ENCODE results near the gene ZMYND12. TPM values are rescaled to one million over a fixed set of nuclear protein-coding genes. Genes with fewer than 3 reads are reported as not detected.

The ZMYND12 gene
- total and polyA plus RNA-seq, 2 donors (not counting 3 experiments of a cell fraction or from before 2014, with no cell fraction given), result 0.33 to 0.40 TPM

- no peak overlapping the region for H3K9ac ChIP-seq (replicated peaks; ENCODE audit: extremely low read depth, insufficient read depth, low read length)
- peak in 1 of 2 donors; percentile 16 for TF ChIP-seq CTCF (IDR thresholded peaks at IDR 0.05; ENCODE audit: extremely low read depth in 1 of 2, insufficient read depth in 1 of 2, low read depth in 1 of 2, low read length in 2 of 2)
- no peak for TF ChIP-seq POLR2AphosphoS5 (IDR thresholded peaks at IDR 0.05; ENCODE audit: insufficient read depth, low read depth, low read length)
- peaks cover 4 to 12% of the 10 kb centered on the region in 2 experiments for H3K27me3 ChIP-seq (ENCODE audit: control insufficient read depth in 2 of 2, insufficient read depth in 2 of 2, low read length in 2 of 2)
- no peaks in the 10 kb centered on the region for H4K20me1 ChIP-seq (replicated peaks; ENCODE audit: control insufficient read depth, extremely low read depth, insufficient read depth, low read length)
- ChIA-PET CTCF (interaction anchor here (1.0 to 1.4 kb wide), 7 partner anchors 9 to 256 kb away, joined by 3 to 8 read pairs (median 3); partner anchors contain the start of gene PPCS), POLR2A (no interaction called here)
- DNase-seq (ENCODE audit: low read depth, low spot score) (no peak), FAIRE-seq (no peak)
- no peak overlapping the region for H3K27ac ChIP-seq (ENCODE audit: insufficient read depth, low read depth, low read length)
- H3K4me1 ChIP-seq (ENCODE audit: control insufficient read depth, extremely low read depth, insufficient read depth, low read length), result no peaks in the 10 kb centered on the region
- H3K4me3 ChIP-seq (replicated peaks in 1 of 3; ENCODE audit: insufficient read depth in 1 of 3, low read depth in 1 of 3, low read length in 3 of 3), result no peak overlapping the region
- no peak overlapping the region for H3K4me2 ChIP-seq (ENCODE audit: insufficient read depth, low read length)
- H3K9me3 ChIP-seq (replicated peaks; ENCODE audit: control insufficient read depth, insufficient read depth, low read length), result no peaks in the 10 kb centered on the region
- no peaks in the 10 kb centered on the region for H3K36me3 ChIP-seq (ENCODE audit: control insufficient read depth in 2 of 2, extremely low read depth in 1 of 2, insufficient read depth in 2 of 2, low read length in 2 of 2)
- no TSS peak for BruUV-seq (replicated peaks)
- H3K79me2 ChIP-seq (ENCODE audit: control insufficient read depth, insufficient read depth, low read length), result no peaks in the 10 kb centered on the region
- intact Hi-C loops (cut with micrococcal nuclease), result loop anchor here (2.0 kb wide), 1 partner anchor 59 kb away; the partner anchor contains the start of gene CCDC30
- no peak overlapping the region for H2AFZ ChIP-seq (ENCODE audit: low read depth, low read length)
- dilution Hi-C loops (cut with MboI; ENCODE audit: extremely low pct_ligation_motif_present, low sequenced_read_pairs), result no loop called here
- H3K9me1 ChIP-seq (replicated peaks; ENCODE audit: control insufficient read depth, extremely low read depth, insufficient read depth, low read length), result no peaks in the 10 kb centered on the region
These were observed 51.9 kb downstream of the ZMYND12 start for GRCh38 chr1:42403880-42404400.

DNA sequence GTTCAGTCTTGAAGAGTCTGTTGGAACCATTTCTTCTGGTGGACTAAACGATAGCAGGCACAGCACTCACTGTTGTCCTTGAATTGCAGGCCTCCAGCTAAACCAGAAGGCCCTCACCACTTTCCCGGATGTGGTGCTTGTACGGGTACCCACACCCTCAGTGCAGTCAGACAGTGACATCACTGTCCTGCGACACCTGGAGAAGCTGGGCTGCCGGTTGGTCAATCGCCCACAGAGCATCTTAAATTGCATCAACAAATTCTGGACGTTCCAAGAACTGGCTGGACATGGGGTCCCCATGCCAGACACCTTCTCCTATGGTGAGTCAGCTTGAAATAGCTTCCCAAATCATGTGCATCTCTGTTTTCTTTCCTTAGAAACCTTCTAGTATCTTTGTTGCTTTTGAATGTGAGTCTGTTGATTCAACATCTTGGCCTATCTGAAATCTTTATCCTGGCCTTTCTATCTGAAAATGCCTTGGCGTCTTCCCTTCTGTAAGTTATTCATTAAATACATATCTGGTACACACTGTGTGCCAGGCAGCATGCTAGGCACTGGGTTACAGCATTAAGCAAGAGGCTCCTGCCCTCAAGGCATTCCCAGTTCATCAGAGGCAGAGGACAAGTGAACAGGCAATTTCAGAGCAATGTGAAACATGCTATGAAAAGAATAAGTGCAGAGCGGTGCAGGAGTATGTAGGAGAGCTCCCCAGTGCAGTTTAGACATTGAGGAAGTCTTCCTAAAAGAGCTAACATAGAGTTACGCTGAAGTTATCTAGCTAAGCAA is 56.3 kb downstream of the ZMYND12 start:
- H3K27me3 ChIP-seq (ENCODE audit: control insufficient read depth in 2 of 2, insufficient read depth in 2 of 2, low read length in 2 of 2), result peaks cover 7 to 8% of the 10 kb centered on the region in 2 experiments

More for the DNA sequence above, 56.3 kb downstream of the ZMYND12 start:
- no peaks in the 10 kb centered on the region for H3K36me3 ChIP-seq (ENCODE audit: control insufficient read depth in 2 of 2, extremely low read depth in 1 of 2, insufficient read depth in 2 of 2, low read length in 2 of 2)
- H3K79me2 ChIP-seq (ENCODE audit: control insufficient read depth, insufficient read depth, low read length), result no peaks in the 10 kb centered on the region
- H3K27ac ChIP-seq (ENCODE audit: insufficient read depth, low read depth, low read length), result no peak overlapping the region
- H3K9me1 ChIP-seq (replicated peaks; ENCODE audit: control insufficient read depth, extremely low read depth, insufficient read depth, low read length), result no peaks in the 10 kb centered on the region
- POLR2A ChIA-PET, result no interaction called here
- DNase-seq (ENCODE audit: low read depth, low spot score) (no peak), FAIRE-seq (no peak)
- dilution Hi-C loops (cut with MboI; ENCODE audit: extremely low pct_ligation_motif_present, low sequenced_read_pairs) (no loop called here), intact Hi-C loops (cut with micrococcal nuclease) (no loop called here)
- H3K4me2 ChIP-seq (ENCODE audit: insufficient read depth, low read length), result no peak overlapping the region
- H3K9me3 ChIP-seq (replicated peaks; ENCODE audit: control insufficient read depth, insufficient read depth, low read length), result no peaks in the 10 kb centered on the region
- TF ChIP-seq CTCF (IDR thresholded peaks at IDR 0.05; ENCODE audit: extremely low read depth in 1 of 2, insufficient read depth in 1 of 2, low read depth in 1 of 2, low read length in 2 of 2) (no peak), POLR2A (IDR thresholded peaks at IDR 0.05; ENCODE audit: low read depth, low read length) (no peak), JUN (IDR thresholded peaks at IDR 0.05; ENCODE audit: borderline replicate concordance, insufficient read depth, insufficient read length, low read depth) (no peak), MYC (IDR thresholded peaks at IDR 0.05; ENCODE audit: low read depth, low read length) (no peak)
- TF ChIP-seq, protein P1, sequence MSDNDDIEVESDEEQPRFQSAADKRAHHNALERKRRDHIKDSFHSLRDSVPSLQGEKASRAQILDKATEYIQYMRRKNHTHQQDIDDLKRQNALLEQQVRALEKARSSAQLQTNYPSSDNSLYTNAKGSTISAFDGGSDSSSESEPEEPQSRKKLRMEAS (IDR thresholded peaks at IDR 0.05; ENCODE audit: insufficient read depth, insufficient read length), result no peak
- no peaks in the 10 kb centered on the region for H3K4me1 ChIP-seq (ENCODE audit: control insufficient read depth, extremely low read depth, insufficient read depth, low read length)
- CTCF ChIA-PET, result no interaction called here
- H3K9ac ChIP-seq (replicated peaks; ENCODE audit: extremely low read depth, insufficient read depth, low read length), result no peak overlapping the region
- no peaks in the 10 kb centered on the region for H4K20me1 ChIP-seq (replicated peaks; ENCODE audit: control insufficient read depth, extremely low read depth, insufficient read depth, low read length)
- H3K4me3 ChIP-seq (replicated peaks in 1 of 3; ENCODE audit: insufficient read depth in 1 of 3, low read depth in 1 of 3, low read length in 3 of 3), result no peak overlapping the region
- no TSS peak for BruUV-seq (replicated peaks)
- no peak overlapping the region for H2AFZ ChIP-seq (ENCODE audit: low read depth, low read length)
